Measurements from ENCODE around the gene NDNF. TPM values are rescaled to one million over a fixed set of nuclear protein-coding genes. Genes with fewer than 3 reads are reported as not detected.
A peak's percentile ranks its signal among the peaks of the same experiment; 100 is the strongest.

Gene NDNF
- total RNA-seq, 2 donors from 2014 or later = not detected

- no peak for ATAC-seq
- no peaks in the 10 kb centered on the region for H3K9me3 Mint-ChIP-seq
- H3K27me3 Mint-ChIP-seq = peaks cover 26 to 28% of the 10 kb centered on the region in 2 donors
These were observed 46.8 kb downstream of the NDNF start for GRCh38 chr4:121025540-121025939.

GRCh38 chr4:121018543-121018942, 53.8 kb downstream of the NDNF start:
- no peaks in the 10 kb centered on the region for H3K4me1 Mint-ChIP-seq (ENCODE audit: low read depth in 2 of 2)
- no peaks in the 10 kb centered on the region for H3K9me3 Mint-ChIP-seq
- H3K36me3 Mint-ChIP-seq = no peaks in the 10 kb centered on the region
- H3K4me3 Mint-ChIP-seq = no peak overlapping the region
- H3K27me3 Mint-ChIP-seq = peaks cover 16 to 19% of the 10 kb centered on the region in 2 donors
- DNase-seq (ENCODE audit: low spot score) (no peak), ATAC-seq (no peak)
- no peak overlapping the region for H3K27ac Mint-ChIP-seq

More at GRCh38 chr4:121025540-121025939, 46.8 kb downstream of the NDNF start:
- Mint-ChIP-seq H3K4me3 (no peak overlapping the region), H3K36me3 (no peaks in the 10 kb centered on the region), H3K27ac (no peak overlapping the region), H3K4me1 (ENCODE audit: low read depth in 2 of 2) (no peaks in the 10 kb centered on the region)
- no peak for DNase-seq (ENCODE audit: low spot score)

GRCh38 chr4:121016611-121017010, 55.7 kb downstream of the NDNF start:
- ATAC-seq (no peak), DNase-seq (ENCODE audit: low spot score) (no peak)
- H3K36me3 Mint-ChIP-seq = no peaks in the 10 kb centered on the region
- H3K4me1 Mint-ChIP-seq (ENCODE audit: low read depth in 2 of 2) = no peaks in the 10 kb centered on the region
- peaks cover 10 to 19% of the 10 kb centered on the region in 2 donors for H3K27me3 Mint-ChIP-seq
- no peaks in the 10 kb centered on the region for H3K9me3 Mint-ChIP-seq
- H3K27ac Mint-ChIP-seq = no peak overlapping the region
- H3K4me3 Mint-ChIP-seq = no peak overlapping the region

GRCh38 chr4:121015421-121015820, 56.9 kb downstream of the NDNF start:
- H3K27me3 Mint-ChIP-seq = peaks cover 7 to 18% of the 10 kb centered on the region in 2 donors

GRCh38 chr4:121014544-121014943, 57.8 kb downstream of the NDNF start:
- no peak overlapping the region for H3K4me3 Mint-ChIP-seq
- peaks cover 11 to 12% of the 10 kb centered on the region in 2 donors for H3K27me3 Mint-ChIP-seq
- ATAC-seq (no peak), DNase-seq (ENCODE audit: low spot score) (no peak)
- no peaks in the 10 kb centered on the region for H3K4me1 Mint-ChIP-seq (ENCODE audit: low read depth in 2 of 2)
- H3K27ac Mint-ChIP-seq = no peak overlapping the region
- H3K36me3 Mint-ChIP-seq = no peaks in the 10 kb centered on the region
- H3K9me3 Mint-ChIP-seq = no peaks in the 10 kb centered on the region

More at GRCh38 chr4:121015421-121015820, 56.9 kb downstream of the NDNF start:
- H3K4me1 Mint-ChIP-seq (ENCODE audit: low read depth in 2 of 2) = no peaks in the 10 kb centered on the region
- H3K27ac Mint-ChIP-seq = no peak overlapping the region
- ATAC-seq (no peak), DNase-seq (ENCODE audit: low spot score) (no peak)
- no peak overlapping the region for H3K4me3 Mint-ChIP-seq
- H3K36me3 Mint-ChIP-seq = no peaks in the 10 kb centered on the region
- H3K9me3 Mint-ChIP-seq = no peaks in the 10 kb centered on the region

- peaks cover 7 to 11% of the 10 kb centered on the region in 2 donors for H3K27me3 Mint-ChIP-seq
- no peaks in the 10 kb centered on the region for H3K36me3 Mint-ChIP-seq
- ATAC-seq (no peak), DNase-seq (ENCODE audit: low spot score) (no peak)
- H3K9me3 Mint-ChIP-seq = no peaks in the 10 kb centered on the region
- no peak overlapping the region for H3K4me3 Mint-ChIP-seq
- no peaks in the 10 kb centered on the region for H3K4me1 Mint-ChIP-seq (ENCODE audit: low read depth in 2 of 2)
- no peak overlapping the region for H3K27ac Mint-ChIP-seq
These were observed 60.5 kb downstream of the NDNF start for GRCh38 chr4:121011780-121012340.

GRCh38 chr4:121011138-121011537, 61.2 kb downstream of the NDNF start:
- Mint-ChIP-seq H3K27me3 (peaks cover 9 to 11% of the 10 kb centered on the region in 2 donors), H3K27ac (no peak overlapping the region), H3K4me1 (ENCODE audit: low read depth in 2 of 2) (no peaks in the 10 kb centered on the region), H3K4me3 (no peak overlapping the region), H3K9me3 (no peaks in the 10 kb centered on the region), H3K36me3 (no peaks in the 10 kb centered on the region)
- no peak for ATAC-seq
- DNase-seq (ENCODE audit: low spot score) = no peak

- Mint-ChIP-seq H3K36me3 (no peaks in the 10 kb centered on the region), H3K4me3 (no peak overlapping the region), H3K4me1 (ENCODE audit: low read depth in 2 of 2) (no peaks in the 10 kb centered on the region), H3K9me3 (no peaks in the 10 kb centered on the region), H3K27me3 (peaks cover 15 to 17% of the 10 kb centered on the region in 2 donors), H3K27ac (no peak overlapping the region)
- no peak for ATAC-seq
- DNase-seq (ENCODE audit: low spot score) = no peak
These were observed 62.5 kb downstream of the NDNF start for GRCh38 chr4:121009578-121010478.

GRCh38 chr4:121007660-121008059, 64.7 kb downstream of the NDNF start:
- Mint-ChIP-seq H3K4me3 (no peak overlapping the region), H3K9me3 (no peaks in the 10 kb centered on the region), H3K36me3 (no peaks in the 10 kb centered on the region), H3K4me1 (ENCODE audit: low read depth in 2 of 2) (no peaks in the 10 kb centered on the region), H3K27me3 (peaks cover 6 to 15% of the 10 kb centered on the region in 2 donors), H3K27ac (no peak overlapping the region)
- DNase-seq (ENCODE audit: low spot score) (no peak), ATAC-seq (no peak)

- Mint-ChIP-seq H3K4me1 (ENCODE audit: low read depth in 2 of 2) (no peaks in the 10 kb centered on the region), H3K27me3 (peaks cover 10 to 22% of the 10 kb centered on the region in 2 donors), H3K4me3 (no peak overlapping the region), H3K9me3 (peaks cover 2% of the 10 kb centered on the region), H3K36me3 (no peaks in the 10 kb centered on the region), H3K27ac (no peak overlapping the region)
- DNase-seq (ENCODE audit: low spot score) (no peak), ATAC-seq (peak; percentile 49 to 50)
These were observed 68.5 kb downstream of the NDNF start for GRCh38 chr4:121003863-121004262.

- H3K9me3 Mint-ChIP-seq = peaks cover 7% of the 10 kb centered on the region
- no peaks in the 10 kb centered on the region for H3K4me1 Mint-ChIP-seq (ENCODE audit: low read depth in 2 of 2)
- no peaks in the 10 kb centered on the region for H3K36me3 Mint-ChIP-seq
- H3K4me3 Mint-ChIP-seq = no peak overlapping the region
- ATAC-seq (no peak), DNase-seq (ENCODE audit: low spot score) (no peak)
- peaks cover 9 to 15% of the 10 kb centered on the region in 2 donors for H3K27me3 Mint-ChIP-seq
- H3K27ac Mint-ChIP-seq = no peak overlapping the region
These were observed 76.9 kb downstream of the NDNF start for GRCh38 chr4:120995266-120996010.

GRCh38 chr4:120994521-120994920, 77.8 kb downstream of the NDNF start:
- ATAC-seq = no peak
- DNase-seq (ENCODE audit: low spot score) = no peak
- H3K27ac Mint-ChIP-seq = no peak overlapping the region

GRCh38 chr4:120991885-120992284, 80.5 kb downstream of the NDNF start:
- peaks cover 14 to 26% of the 10 kb centered on the region in 2 donors for H3K27me3 Mint-ChIP-seq
- H3K4me3 Mint-ChIP-seq = no peak overlapping the region
- no peaks in the 10 kb centered on the region for H3K4me1 Mint-ChIP-seq (ENCODE audit: low read depth in 2 of 2)
- DNase-seq (ENCODE audit: low spot score) = no peak
- no peaks in the 10 kb centered on the region for H3K36me3 Mint-ChIP-seq
- no peak overlapping the region for H3K27ac Mint-ChIP-seq
- peaks cover 4% of the 10 kb centered on the region for H3K9me3 Mint-ChIP-seq
- no peak for ATAC-seq

More at GRCh38 chr4:120994521-120994920, 77.8 kb downstream of the NDNF start:
- no peaks in the 10 kb centered on the region for H3K36me3 Mint-ChIP-seq
- no peak overlapping the region for H3K4me3 Mint-ChIP-seq
- no peaks in the 10 kb centered on the region for H3K4me1 Mint-ChIP-seq (ENCODE audit: low read depth in 2 of 2)
- peaks cover 7% of the 10 kb centered on the region for H3K9me3 Mint-ChIP-seq
- peaks cover 9 to 11% of the 10 kb centered on the region in 2 donors for H3K27me3 Mint-ChIP-seq

- Mint-ChIP-seq H3K36me3 (no peaks in the 10 kb centered on the region), H3K27me3 (peaks cover 14 to 35% of the 10 kb centered on the region in 2 donors), H3K4me3 (no peak overlapping the region), H3K9me3 (peaks cover 3% of the 10 kb centered on the region), H3K4me1 (ENCODE audit: low read depth in 2 of 2) (no peaks in the 10 kb centered on the region), H3K27ac (no peak overlapping the region)
- ATAC-seq (no peak), DNase-seq (ENCODE audit: low spot score) (no peak)
These were observed 82.1 kb downstream of the NDNF start for GRCh38 chr4:120990246-120990645.
